Liver (tissue), 9 donors: ENCODE data around the gene DOCK10. TPM values are rescaled to one million over a fixed set of nuclear protein-coding genes. Genes with fewer than 3 reads are reported as not detected.

Experiments used
- DNase-seq: peaks from one replicate; pipeline ENCODE4 v3.0.0-alpha.2; 2017; ENCODE audit warnings: low spot score
- H3K27ac ChIP-seq, 2 donors: one replicate each; pipeline ENCODE4 v1.7.0; 2013; ENCODE audit warnings: inconsistent platforms in 2 of 2, low read length in 2 of 2, control low read depth in 1 of 2, low read depth in 1 of 2, mild to moderate bottlenecking in 1 of 2
- H3K27me3 ChIP-seq, 4 donors: one replicate each; pipeline versions ENCODE4 v1.6.1 to v1.7.0; 2013; ENCODE audit warnings: low read length in 3 of 4, inconsistent platforms in 1 of 4, mild to moderate bottlenecking in 1 of 4, moderate library complexity in 1 of 4; ENCODE audit not compliant: control insufficient read depth in 4 of 4, insufficient read depth in 4 of 4
- H3K36me3 ChIP-seq, 4 donors: one replicate each; pipeline versions ENCODE4 v1.6.1 to v1.7.0; 2013; ENCODE audit warnings: low read length in 3 of 4, mild to moderate bottlenecking in 3 of 4, low read depth in 1 of 4, moderate library complexity in 1 of 4; ENCODE audit not compliant: control insufficient read depth in 4 of 4, insufficient read depth in 3 of 4
- H3K4me1 ChIP-seq, 4 donors: one replicate each; pipeline versions ENCODE4 v1.6.1 to v1.7.0; 2013; ENCODE audit warnings: low read length in 3 of 4, mild to moderate bottlenecking in 3 of 4, moderate library complexity in 1 of 4; ENCODE audit not compliant: control insufficient read depth in 4 of 4, insufficient read depth in 4 of 4
- H3K4me3 ChIP-seq, 3 donors: one replicate each; pipeline versions ENCODE4 v1.6.1 to v1.7.0; 2013; ENCODE audit warnings: low read length in 3 of 3, control low read depth in 1 of 3, low read depth in 1 of 3, mild to moderate bottlenecking in 1 of 3
- H3K9ac ChIP-seq, 2 donors: one replicate each; pipeline ENCODE4 v1.7.0; 2013; ENCODE audit warnings: low read length in 2 of 2, mild to moderate bottlenecking in 2 of 2, moderate library complexity in 2 of 2, control low read depth in 1 of 2, low read depth in 1 of 2
- H3K9me3 ChIP-seq, 4 donors: one replicate each; pipeline versions ENCODE4 v1.6.1 to v1.7.0; 2013; ENCODE audit warnings: low read length in 3 of 4; ENCODE audit not compliant: control insufficient read depth in 4 of 4
- EGR1 ChIP-seq, 2 donors: IDR thresholded peaks; 2 replicates each; pipeline ENCODE4 v1.6.1; 2016 to 2018; ENCODE audit warnings: antibody characterized with exemption in 2 of 2, low read depth in 2 of 2
- FOXA1 ChIP-seq: IDR thresholded peaks from 2 replicates; pipeline ENCODE4 v1.6.1; 2016; ENCODE audit warnings: antibody characterized with exemption
- FOXA2 ChIP-seq: IDR thresholded peaks from 2 replicates; pipeline ENCODE4 v1.6.1; 2016; ENCODE audit warnings: antibody characterized with exemption
- GABPA ChIP-seq, 2 donors: IDR thresholded peaks in 1 of 2; conservative IDR thresholded peaks in 1 of 2; 2 replicates each; pipeline ENCODE4 v1.6.1; 2016; ENCODE audit warnings: antibody characterized with exemption in 2 of 2, mild to moderate bottlenecking in 1 of 2, moderate library complexity in 1 of 2
- HNF4A ChIP-seq, 2 donors: conservative IDR thresholded peaks; 2 replicates each; pipeline ENCODE4 v1.6.1; 2016; ENCODE audit warnings: antibody characterized with exemption in 2 of 2, mild to moderate bottlenecking in 2 of 2
- HNF4G ChIP-seq: IDR thresholded peaks from 2 replicates; pipeline ENCODE4 v1.6.1; 2016; ENCODE audit warnings: antibody characterized with exemption
- JUND ChIP-seq, 2 donors: IDR thresholded peaks; 2 replicates each; pipeline ENCODE4 v1.6.1; 2016; ENCODE audit warnings: antibody characterized with exemption in 2 of 2
- NR2F2 ChIP-seq: IDR thresholded peaks from 2 replicates; pipeline ENCODE4 v1.6.1; 2016; ENCODE audit warnings: antibody characterized with exemption
- REST ChIP-seq: IDR thresholded peaks from 2 replicates; pipeline ENCODE4 v1.6.1; 2016; ENCODE audit warnings: antibody characterized with exemption, mild to moderate bottlenecking
- RXRA ChIP-seq, 2 donors: IDR thresholded peaks; 2 replicates each; pipeline ENCODE4 v1.6.1; 2017 to 2018; ENCODE audit warnings: antibody characterized with exemption in 2 of 2, mild to moderate bottlenecking in 1 of 2
- SP1 ChIP-seq: IDR thresholded peaks from 2 replicates; pipeline ENCODE4 v1.6.1; 2018; ENCODE audit warnings: antibody characterized with exemption, mild to moderate bottlenecking
- TAF1 ChIP-seq: conservative IDR thresholded peaks from 2 replicates; pipeline ENCODE4 v1.6.1; 2016; ENCODE audit warnings: antibody characterized with exemption, mild to moderate bottlenecking
- ZBTB33 ChIP-seq: IDR thresholded peaks from 2 replicates; pipeline ENCODE4 v1.6.1; 2016; ENCODE audit warnings: antibody characterized with exemption
- WGBS: extraction: QIAGEN DNeasy Blood & Tissue Kit; methylation state at CpG from one replicate; pipeline ENCODE4 v1.1.7; 2013; 5-methylcytosine and 5-hydroxymethylcytosine counted together
- polyA plus RNA-seq, 2 donors: library from polyadenylated mRNA; stranded (reverse) in 1 of 2; unstranded in 1 of 2; fragments of 200-250 nt in 1 of 2; fragments of >200 nt in 1 of 2; fragmentation: Nextera tagmentation in 1 of 2; extraction: Ambion mirVana in 1 of 2; gene quantifications; one replicate each; pipeline versions ENCODE4 v1.2.1 to v1.2.3, GENCODE V29; 2013 to 2015
- total RNA-seq, 2 donors: library from RNA; depleted of rRNA; stranded (reverse); fragments of >200 nt; gene quantifications; one replicate each; pipeline ENCODE4 v1.2.3, GENCODE V29; 2014
- donor health status: healthy.
- donor health status: healthy.
- donor health status: healthy.
- donor health status: healthy.
- donor health status: healthy.

The DOCK10 gene
- total and polyA plus RNA-seq, 4 donors, result 1.2 to 15.3 (median 6.8) TPM

GRCh38 chr2:224734949-224735348, 307.3 kb downstream of the DOCK10 start (continued):
- no peak for TF ChIP-seq REST
- no peak for TF ChIP-seq TAF1
- TF ChIP-seq EGR1 (IDR thresholded peaks at IDR 0.05; ENCODE audit: low read depth in 2 of 2), result no peak
- no peak for TF ChIP-seq HNF4G

GRCh38 chr2:224731665-224732064, 310.6 kb downstream of the DOCK10 start:
- Histone ChIP-seq H3K27me3 (no peaks in the 10 kb centered on the region), H3K9me3 (peaks cover 6 to 14% (median 9%) of the 10 kb centered on the region in 4 donors), H3K27ac (no peak overlapping the region), H3K36me3 (peaks cover 0 to 1% (median 0%) of the 10 kb centered on the region in 4 donors), H3K9ac (no peak overlapping the region), H3K4me3 (no peak overlapping the region), H3K4me1 (peaks cover 0 to 4% (median 0%) of the 10 kb centered on the region in 4 donors)
- TF ChIP-seq FOXA2, result no peak
- TF ChIP-seq HNF4G, result no peak
- no peak for TF ChIP-seq SP1
- no peak for TF ChIP-seq TAF1
- TF ChIP-seq RXRA (IDR thresholded peaks at IDR 0.05), result no peak
- no peak for TF ChIP-seq HNF4A (conservative IDR thresholded peaks at IDR 0.05)
- WGBS, result 84% methylated on average over 1 of the region's 1 CpG
- DNase-seq, result no peak

- WGBS, result 29% methylated on average over 1 of the region's 1 CpG
- Histone ChIP-seq H3K36me3 (peaks cover 0 to 1% (median 0%) of the 10 kb centered on the region in 4 donors), H3K4me1 (peaks cover 0 to 4% (median 0%) of the 10 kb centered on the region in 4 donors), H3K9ac (no peak overlapping the region), H3K27ac (no peak overlapping the region), H3K27me3 (no peaks in the 10 kb centered on the region), H3K4me3 (no peak overlapping the region), H3K9me3 (peaks cover 0 to 10% (median 5%) of the 10 kb centered on the region in 4 donors)
- TF ChIP-seq NR2F2, result no peak
- no peak for TF ChIP-seq GABPA (IDR thresholded peaks at IDR 0.05 in 1 of 2, conservative IDR thresholded peaks at IDR 0.05 in 1 of 2)
- TF ChIP-seq HNF4A (conservative IDR thresholded peaks at IDR 0.05), result no peak
- no peak for TF ChIP-seq ZBTB33
- TF ChIP-seq FOXA1, result no peak
- TF ChIP-seq HNF4G, result no peak
- no peak for TF ChIP-seq RXRA (IDR thresholded peaks at IDR 0.05)
- TF ChIP-seq TAF1, result no peak
- no peak for TF ChIP-seq JUND (IDR thresholded peaks at IDR 0.05)
- no peak for TF ChIP-seq FOXA2
- DNase-seq, result no peak
These were observed 312.8 kb downstream of the DOCK10 start for GRCh38 chr2:224729435-224729834.
